GM23248 (cell line): ENCODE measurements around the gene CSMD2.

ENCODE experiments used
- EZH2 ChIP-seq: fragments of 200-600 bp; sonication (generic); IDR thresholded peaks from 2 replicates; pipeline ENCODE4 v1.6.1; 2018; ENCODE audit warnings: antibody characterized with exemption, mild to moderate bottlenecking; ENCODE audit not compliant: insufficient read depth, poor library complexity, severe bottlenecking
- EZH2phosphoT487 ChIP-seq: fragments of 200-600 bp; sonication (generic); IDR thresholded peaks from 2 replicates; pipeline ENCODE4 v1.6.1; 2018; ENCODE audit warnings: antibody characterized with exemption, moderate library complexity, mild to moderate bottlenecking, low read depth; ENCODE audit not compliant: insufficient read depth

DNA sequence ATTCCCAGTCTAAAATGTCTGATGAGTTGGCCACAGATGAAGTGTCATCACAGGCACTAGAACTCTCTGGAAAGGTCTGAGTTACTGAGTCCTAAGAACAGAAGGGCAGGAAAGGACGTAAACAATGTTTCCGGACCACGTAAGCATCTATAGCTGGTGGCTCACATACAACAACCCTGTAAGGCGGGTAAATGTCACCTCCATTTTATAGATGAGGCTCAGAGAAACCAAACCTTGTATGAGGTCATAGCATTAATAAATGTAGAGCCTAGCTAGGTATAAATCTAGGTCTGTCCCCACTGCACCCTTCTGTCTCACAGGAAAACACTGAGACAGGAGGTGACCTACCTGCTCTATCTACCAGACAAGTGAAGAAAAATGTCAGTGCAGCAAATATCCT lies 86.6 kb downstream of the CSMD2 start:
- TF ChIP-seq EZH2phosphoT487 = no peak
- no peak for TF ChIP-seq EZH2
